CD4-positive, CD25-positive, alpha-beta regulatory T cell (primary cell): ENCODE data around the gene VSIG10L2. TPM values are rescaled to one million over a fixed set of nuclear protein-coding genes. Genes with fewer than 3 reads are reported as not detected.

Source experiments
- ATAC-seq, 2 donors: fragments of 150-1000 bp; cut with Tn5 transposase; one replicate each; pipeline ENCODE4 v1.10.0; 2021; ENCODE audit warnings: low read depth in 2 of 2, moderate number of reproducible peaks in 2 of 2, moderate library complexity in 1 of 2
- DNase-seq, 3 donors: peaks; one replicate each; pipeline versions ENCODE4 v3.0.0 to v3.0.0-alpha.2; 2012 to 2022; ENCODE audit warnings: mixed read lengths in 1 of 3
- H3K27ac ChIP-seq: one replicate; pipeline ENCODE4 v1.7.0; 2013; ENCODE audit warnings: mild to moderate bottlenecking, low read length; ENCODE audit not compliant: insufficient read depth, poor library complexity, severe bottlenecking
- H3K27me3 ChIP-seq: one replicate; pipeline ENCODE4 v1.7.0; 2013; ENCODE audit warnings: low read length; ENCODE audit not compliant: control insufficient read depth, insufficient read depth
- H3K36me3 ChIP-seq: one replicate; pipeline ENCODE4 v1.7.0; 2013; ENCODE audit warnings: mild to moderate bottlenecking, low read length, moderate library complexity; ENCODE audit not compliant: control insufficient read depth, insufficient read depth
- H3K4me1 ChIP-seq: 2 replicates; pipeline ENCODE4 v1.7.0; 2013; ENCODE audit warnings: mild to moderate bottlenecking, low read length; ENCODE audit not compliant: insufficient read depth, control insufficient read depth, poor library complexity, severe bottlenecking
- H3K4me3 ChIP-seq: one replicate; pipeline ENCODE4 v1.7.0; 2013; ENCODE audit warnings: low read depth, mild to moderate bottlenecking, low read length, moderate library complexity
- H3K9me3 ChIP-seq, 2 experiments: 1 replicate in 1 of 2; 2 replicates in 1 of 2; pipeline ENCODE4 v1.7.0; 2013; ENCODE audit warnings: low read length in 2 of 2, mild to moderate bottlenecking in 1 of 2, moderate library complexity in 1 of 2; ENCODE audit not compliant: control insufficient read depth in 2 of 2
- H3K27ac Mint-ChIP-seq, 3 donors: one replicate each; pipeline ENCODE4 v1.8.0; 2020 to 2022; ENCODE audit warnings: mild to moderate bottlenecking in 3 of 3, mixed read lengths in 3 of 3, moderate library complexity in 2 of 3
- H3K27me3 Mint-ChIP-seq: one replicate; pipeline ENCODE4 v1.8.0; 2022; ENCODE audit warnings: mild to moderate bottlenecking, mixed read lengths
- H3K36me3 Mint-ChIP-seq: one replicate; pipeline ENCODE4 v1.8.0; 2020; ENCODE audit warnings: mixed read lengths
- H3K4me1 Mint-ChIP-seq, 4 donors: one replicate each; pipeline ENCODE4 v1.8.0; 2020 to 2022; ENCODE audit warnings: mixed read lengths in 4 of 4, mild to moderate bottlenecking in 1 of 4
- H3K4me3 Mint-ChIP-seq, 4 donors: one replicate each; pipeline ENCODE4 v1.8.0; 2020 to 2022; ENCODE audit warnings: mild to moderate bottlenecking in 4 of 4, mixed read lengths in 4 of 4, moderate library complexity in 3 of 4
- H3K9me3 Mint-ChIP-seq, 7 donors: one replicate each; pipeline ENCODE4 v1.8.0; 2020 to 2022; ENCODE audit warnings: mixed read lengths in 7 of 7, mild to moderate bottlenecking in 3 of 7, moderate library complexity in 2 of 7
- polyA plus RNA-seq, 4 donors: library from polyadenylated mRNA; unstranded; fragments of 300-500 nt; fragmentation: Illumina TruSeq; gene quantifications; one replicate each; pipeline ENCODE4 v1.2.3, GENCODE V29; 2021
- total RNA-seq: library from RNA; stranded (reverse); gene quantifications from one replicate; pipeline ENCODE4 v1.2.3, GENCODE V29; 2022

Gene VSIG10L2
- total and polyA plus RNA-seq, 5 donors from 2014 or later = not detected

- Histone ChIP-seq H3K4me1 (no peaks in the 10 kb centered on the region), H3K27me3 (no peaks in the 10 kb centered on the region), H3K36me3 (no peaks in the 10 kb centered on the region), H3K4me3 (no peak overlapping the region), H3K9me3 (no peaks in the 10 kb centered on the region), H3K27ac (no peak overlapping the region)
- Mint-ChIP-seq H3K4me3 (no peak overlapping the region), H3K36me3 (no peaks in the 10 kb centered on the region), H3K9me3 (no peaks in the 10 kb centered on the region), H3K4me1 (peaks cover 0 to 5% (median 0%) of the 10 kb centered on the region in 4 donors), H3K27me3 (no peaks in the 10 kb centered on the region), H3K27ac (no peak overlapping the region)
- ATAC-seq (no peak), DNase-seq (no peak)
Measured at GRCh38 chr11:125945011-125945796, 640 bp upstream of the VSIG10L2 start.

GRCh38 chr11:125946712-125947418 is 1.0 kb downstream of the VSIG10L2 start:
- peaks cover 0 to 3% (median 0%) of the 10 kb centered on the region in 4 donors for H3K4me1 Mint-ChIP-seq
- no peaks in the 10 kb centered on the region for H3K9me3 ChIP-seq
- H3K27ac ChIP-seq = no peak overlapping the region
- H3K27me3 Mint-ChIP-seq = no peaks in the 10 kb centered on the region
- no peaks in the 10 kb centered on the region for H3K4me1 ChIP-seq
- ATAC-seq (no peak), DNase-seq (no peak)
- no peaks in the 10 kb centered on the region for H3K27me3 ChIP-seq
- H3K4me3 Mint-ChIP-seq = no peak overlapping the region
- no peak overlapping the region for H3K4me3 ChIP-seq
- no peaks in the 10 kb centered on the region for H3K36me3 ChIP-seq
- no peaks in the 10 kb centered on the region for H3K9me3 Mint-ChIP-seq
- no peaks in the 10 kb centered on the region for H3K36me3 Mint-ChIP-seq
- H3K27ac Mint-ChIP-seq = no peak overlapping the region

DNA sequence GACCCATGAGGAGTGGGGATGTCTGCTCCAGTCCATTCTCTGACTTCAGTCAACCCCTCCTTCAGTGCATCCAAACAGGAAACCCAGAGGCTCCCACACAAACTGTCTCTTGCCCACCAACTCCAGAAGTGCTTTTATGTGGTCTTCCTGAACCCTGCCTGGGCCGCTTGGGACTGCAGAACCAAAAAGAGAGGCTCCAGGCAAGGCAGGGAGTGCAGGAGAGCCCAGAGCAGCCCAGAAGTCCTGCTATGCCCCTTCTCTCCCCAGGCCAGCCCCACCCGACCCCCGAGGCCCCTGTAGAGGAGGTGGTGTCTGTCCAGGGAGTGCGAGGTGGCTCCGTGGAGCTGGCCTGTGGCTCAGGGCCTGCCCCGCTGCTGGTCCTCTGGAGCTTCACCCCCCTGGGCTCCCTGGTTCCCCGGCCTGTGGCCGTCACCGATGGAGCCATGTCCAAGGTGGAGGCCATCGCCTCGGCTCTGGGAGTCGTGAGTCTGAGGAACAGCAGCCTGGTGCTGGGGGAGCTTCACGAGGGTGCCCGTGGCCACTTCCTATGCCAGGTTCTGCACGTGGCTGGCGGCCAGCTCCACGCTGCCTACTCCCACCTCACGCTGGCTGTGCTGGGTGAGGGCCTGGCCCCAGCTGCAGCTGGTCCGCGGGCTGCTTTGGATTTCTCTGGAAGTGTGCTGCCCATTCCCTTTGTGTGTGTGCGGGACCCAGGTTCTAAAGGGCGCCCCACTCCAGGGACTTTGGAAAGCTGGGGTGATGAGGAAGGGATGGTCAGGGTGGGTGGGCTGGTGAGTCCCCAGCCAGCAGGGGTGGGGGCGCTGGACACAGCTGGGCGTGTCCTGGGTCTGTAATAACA is 1.8 kb downstream of the VSIG10L2 start:
- H3K27me3 ChIP-seq = no peaks in the 10 kb centered on the region
- Mint-ChIP-seq H3K27ac (no peak overlapping the region), H3K4me1 (no peaks in the 10 kb centered on the region), H3K36me3 (no peaks in the 10 kb centered on the region), H3K4me3 (no peak overlapping the region), H3K27me3 (no peaks in the 10 kb centered on the region), H3K9me3 (no peaks in the 10 kb centered on the region)
- no peak overlapping the region for H3K27ac ChIP-seq
- no peaks in the 10 kb centered on the region for H3K36me3 ChIP-seq
- DNase-seq (no peak), ATAC-seq (no peak)
- no peak overlapping the region for H3K4me3 ChIP-seq
- no peaks in the 10 kb centered on the region for H3K4me1 ChIP-seq
- no peaks in the 10 kb centered on the region for H3K9me3 ChIP-seq

DNA sequence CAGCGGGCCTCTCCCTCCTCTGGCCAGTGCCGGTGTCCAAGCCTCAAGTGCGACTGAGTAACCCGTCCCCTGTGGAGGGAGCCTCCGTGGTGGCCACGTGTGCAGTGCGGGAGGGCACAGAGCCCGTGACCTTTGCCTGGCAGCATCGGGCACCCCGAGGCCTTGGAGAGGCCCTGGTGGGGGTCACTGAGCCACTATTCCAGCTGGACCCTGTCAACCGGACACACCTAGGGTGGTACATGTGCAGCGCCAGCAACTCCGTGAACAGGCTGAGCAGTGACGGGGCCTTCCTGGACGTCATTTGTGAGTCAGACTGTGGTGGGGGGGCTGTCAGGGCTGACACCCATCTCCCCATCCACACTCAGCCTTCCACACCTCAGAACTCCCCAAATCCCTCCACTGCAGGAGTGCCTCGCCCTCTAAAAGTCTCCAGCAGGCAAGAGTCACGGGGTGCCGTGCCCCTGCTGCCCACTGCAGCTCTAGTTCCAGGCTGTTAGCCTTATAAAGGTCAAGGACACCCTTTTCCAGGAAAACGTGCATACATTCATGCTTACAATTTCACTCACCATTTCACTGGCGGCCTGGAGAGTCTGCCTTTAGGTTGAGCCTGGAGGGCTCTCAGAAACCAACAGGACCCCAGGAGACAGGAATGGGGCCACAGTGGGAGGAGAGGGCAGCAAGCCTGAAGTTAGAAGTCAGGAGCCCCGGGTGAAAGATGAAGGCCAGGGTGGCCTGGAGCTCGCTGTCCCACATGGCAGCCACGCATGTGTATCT is 2.6 kb downstream of the VSIG10L2 start:
- H3K27me3 ChIP-seq = no peaks in the 10 kb centered on the region
- Mint-ChIP-seq H3K4me1 (no peaks in the 10 kb centered on the region), H3K27ac (no peak overlapping the region), H3K4me3 (no peak overlapping the region), H3K36me3 (no peaks in the 10 kb centered on the region), H3K27me3 (no peaks in the 10 kb centered on the region), H3K9me3 (no peaks in the 10 kb centered on the region)
- H3K36me3 ChIP-seq = no peaks in the 10 kb centered on the region
- H3K4me3 ChIP-seq = no peak overlapping the region
- ATAC-seq (no peak), DNase-seq (no peak)
- H3K9me3 ChIP-seq = no peaks in the 10 kb centered on the region
- H3K4me1 ChIP-seq = no peaks in the 10 kb centered on the region
- no peak overlapping the region for H3K27ac ChIP-seq

DNA sequence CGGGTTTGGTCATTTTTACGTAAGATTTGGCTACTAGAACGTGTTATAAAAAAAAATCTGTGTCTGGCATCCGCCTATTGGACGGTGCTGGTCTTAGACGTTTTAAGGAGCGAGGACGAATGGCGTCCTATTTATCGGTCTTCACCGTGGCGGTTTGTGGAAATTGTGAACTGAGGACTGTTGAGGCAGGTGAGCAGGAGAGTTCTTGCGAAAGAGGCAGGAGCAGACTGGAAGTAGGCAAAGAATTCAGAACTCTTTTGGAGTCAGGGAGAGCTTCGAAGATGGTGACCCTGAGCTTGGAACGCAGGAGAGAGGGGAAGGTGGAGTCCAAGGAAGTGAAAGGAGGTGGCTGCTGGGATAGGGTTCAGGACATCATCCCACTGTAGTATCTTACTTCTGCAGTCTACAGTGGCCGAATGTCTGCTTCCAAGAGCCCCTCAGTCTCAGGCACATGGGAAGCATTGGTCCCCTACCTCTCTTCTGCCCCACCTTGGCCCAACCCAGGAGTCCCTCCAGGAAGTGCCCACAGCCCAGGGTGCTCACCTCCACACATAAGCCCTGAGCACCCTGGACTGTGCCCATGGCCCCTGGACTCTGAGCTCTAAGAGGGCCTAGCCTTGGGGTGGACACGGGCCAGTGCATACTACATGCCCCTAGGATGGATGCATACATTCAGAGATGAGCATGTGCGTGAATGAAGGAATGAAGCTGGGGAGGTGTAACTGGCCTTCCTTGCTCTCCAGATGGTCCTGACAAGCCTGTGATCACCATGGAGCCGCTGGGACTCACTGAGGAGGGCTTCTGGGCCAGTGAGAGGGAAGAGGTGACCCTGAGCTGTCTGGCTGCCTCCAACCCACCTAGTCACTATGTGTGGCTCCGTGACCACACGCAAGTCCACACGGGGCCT is 3.7 kb downstream of the VSIG10L2 start:
- H3K27me3 Mint-ChIP-seq = no peaks in the 10 kb centered on the region
- H3K27ac Mint-ChIP-seq = no peak overlapping the region
- no peak overlapping the region for H3K4me3 ChIP-seq
- H3K27me3 ChIP-seq = no peaks in the 10 kb centered on the region
- H3K9me3 ChIP-seq = no peaks in the 10 kb centered on the region
- no peaks in the 10 kb centered on the region for H3K36me3 Mint-ChIP-seq
- H3K36me3 ChIP-seq = no peaks in the 10 kb centered on the region
- H3K27ac ChIP-seq = no peak overlapping the region
- no peaks in the 10 kb centered on the region for H3K4me1 ChIP-seq
- H3K4me3 Mint-ChIP-seq = no peak overlapping the region
- no peak for DNase-seq
- H3K9me3 Mint-ChIP-seq = no peaks in the 10 kb centered on the region
- H3K4me1 Mint-ChIP-seq = no peaks in the 10 kb centered on the region
- no peak for ATAC-seq

- H3K9me3 ChIP-seq = no peaks in the 10 kb centered on the region
- no peak overlapping the region for H3K4me3 Mint-ChIP-seq
Measured at GRCh38 chr11:125950178-125950490, 4.3 kb downstream of the VSIG10L2 start.

More at GRCh38 chr11:125950178-125950490, 4.3 kb downstream of the VSIG10L2 start:
- no peak overlapping the region for H3K4me3 ChIP-seq
- ATAC-seq (no peak), DNase-seq (no peak)
- no peaks in the 10 kb centered on the region for H3K27me3 ChIP-seq
- Mint-ChIP-seq H3K27me3 (no peaks in the 10 kb centered on the region), H3K4me1 (no peaks in the 10 kb centered on the region), H3K9me3 (no peaks in the 10 kb centered on the region), H3K27ac (no peak overlapping the region), H3K36me3 (no peaks in the 10 kb centered on the region)
- no peaks in the 10 kb centered on the region for H3K36me3 ChIP-seq
- no peaks in the 10 kb centered on the region for H3K4me1 ChIP-seq
- no peak overlapping the region for H3K27ac ChIP-seq
